NB4 (cell line): ENCODE measurements around the gene DMAC2L.
"Not testable (repeated sequence)": the region's sequence is repeated elsewhere in the genome, so short reads cannot be mapped to it uniquely, and the experiment has no call there.

ENCODE experiments used
- DNase-seq: peaks from one replicate; pipeline ENCODE4 v3.0.0; 2010; ENCODE audit warnings: low read depth
- H3K4me3 ChIP-seq: one replicate; pipeline ENCODE4 v1.5.1; 2011; ENCODE audit warnings: mild to moderate bottlenecking, low read depth, low read length, moderate library complexity
- MYC ChIP-seq: IDR thresholded peaks from 2 replicates; pipeline ENCODE4 v1.6.1; 2011; ENCODE audit warnings: low read depth, low read length
- POLR2A ChIP-seq: IDR thresholded peaks from 2 replicates; pipeline ENCODE4 v1.6.1; 2011; ENCODE audit warnings: mild to moderate bottlenecking; ENCODE audit not compliant: insufficient read length; ENCODE audit errors: extremely low read depth
- TF ChIP-seq, protein P1 (sequence below): IDR thresholded peaks from 2 replicates; pipeline ENCODE4 v1.6.1; 2011; ENCODE audit warnings: low read depth, low read length
- TF ChIP-seq, protein P2 (sequence below): IDR thresholded peaks from one replicate; pipeline ENCODE4 v1.5.1; 2012; ENCODE audit warnings: low read depth, low read length

DMAC2L gene

DNA sequence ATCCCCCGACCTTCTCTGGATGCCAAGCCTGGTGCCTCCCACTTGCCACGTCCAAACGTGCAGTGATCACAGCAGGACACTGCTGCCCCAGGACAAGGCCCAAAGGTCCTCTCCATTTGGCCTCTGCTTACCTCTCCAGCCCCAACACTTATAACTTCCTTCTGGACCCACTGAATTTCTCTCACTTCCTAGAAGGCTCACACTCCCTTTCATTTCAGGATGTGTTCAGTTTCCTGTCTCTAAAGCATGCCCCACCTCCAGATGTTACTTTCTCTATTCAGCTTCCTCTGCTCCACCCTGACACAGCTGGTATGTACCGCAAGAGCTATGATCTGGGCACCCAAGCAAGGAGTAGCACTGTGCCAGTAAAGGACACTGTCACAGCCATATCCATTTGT, 51.6 kb downstream of the DMAC2L start:
- DNase-seq: peak; percentile 80
- peak overlapping the region; percentile 48 for H3K4me3 ChIP-seq

DNA sequence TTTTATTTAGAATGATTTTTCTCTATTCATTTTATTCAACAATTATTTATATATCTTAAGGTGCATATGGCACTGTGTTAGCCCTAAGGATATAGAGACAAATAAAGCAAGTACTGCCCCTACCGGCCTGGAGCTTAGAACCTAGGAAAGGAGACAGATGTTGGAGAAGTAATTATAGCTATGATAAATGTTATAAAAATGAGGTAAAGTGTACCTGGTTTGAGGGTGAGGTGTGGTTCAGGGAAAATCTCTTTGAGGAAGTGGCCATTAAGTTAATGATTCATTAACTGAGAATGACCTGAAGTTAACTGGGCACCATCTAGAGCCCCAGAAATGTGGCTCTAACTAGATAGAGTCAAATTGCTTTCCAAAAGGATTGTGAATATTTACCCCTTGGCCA, 52.7 kb downstream of the DMAC2L start:
- no peak overlapping the region for H3K4me3 ChIP-seq
- TF ChIP-seq, protein P1, sequence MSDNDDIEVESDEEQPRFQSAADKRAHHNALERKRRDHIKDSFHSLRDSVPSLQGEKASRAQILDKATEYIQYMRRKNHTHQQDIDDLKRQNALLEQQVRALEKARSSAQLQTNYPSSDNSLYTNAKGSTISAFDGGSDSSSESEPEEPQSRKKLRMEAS: no peak
- TF ChIP-seq, protein P2, sequence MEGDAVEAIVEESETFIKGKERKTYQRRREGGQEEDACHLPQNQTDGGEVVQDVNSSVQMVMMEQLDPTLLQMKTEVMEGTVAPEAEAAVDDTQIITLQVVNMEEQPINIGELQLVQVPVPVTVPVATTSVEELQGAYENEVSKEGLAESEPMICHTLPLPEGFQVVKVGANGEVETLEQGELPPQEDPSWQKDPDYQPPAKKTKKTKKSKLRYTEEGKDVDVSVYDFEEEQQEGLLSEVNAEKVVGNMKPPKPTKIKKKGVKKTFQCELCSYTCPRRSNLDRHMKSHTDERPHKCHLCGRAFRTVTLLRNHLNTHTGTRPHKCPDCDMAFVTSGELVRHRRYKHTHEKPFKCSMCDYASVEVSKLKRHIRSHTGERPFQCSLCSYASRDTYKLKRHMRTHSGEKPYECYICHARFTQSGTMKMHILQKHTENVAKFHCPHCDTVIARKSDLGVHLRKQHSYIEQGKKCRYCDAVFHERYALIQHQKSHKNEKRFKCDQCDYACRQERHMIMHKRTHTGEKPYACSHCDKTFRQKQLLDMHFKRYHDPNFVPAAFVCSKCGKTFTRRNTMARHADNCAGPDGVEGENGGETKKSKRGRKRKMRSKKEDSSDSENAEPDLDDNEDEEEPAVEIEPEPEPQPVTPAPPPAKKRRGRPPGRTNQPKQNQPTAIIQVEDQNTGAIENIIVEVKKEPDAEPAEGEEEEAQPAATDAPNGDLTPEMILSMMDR: no peak
- no peak for TF ChIP-seq MYC
- no peak for TF ChIP-seq POLR2A
- DNase-seq: no peak

More for the DNA sequence above, 51.6 kb downstream of the DMAC2L start:
- no peak for TF ChIP-seq MYC
- TF ChIP-seq, protein P2: no peak
- TF ChIP-seq, protein P1: 0 out of 2 replicates have a peak, but pooled peaks have one; percentile 36

DNA sequence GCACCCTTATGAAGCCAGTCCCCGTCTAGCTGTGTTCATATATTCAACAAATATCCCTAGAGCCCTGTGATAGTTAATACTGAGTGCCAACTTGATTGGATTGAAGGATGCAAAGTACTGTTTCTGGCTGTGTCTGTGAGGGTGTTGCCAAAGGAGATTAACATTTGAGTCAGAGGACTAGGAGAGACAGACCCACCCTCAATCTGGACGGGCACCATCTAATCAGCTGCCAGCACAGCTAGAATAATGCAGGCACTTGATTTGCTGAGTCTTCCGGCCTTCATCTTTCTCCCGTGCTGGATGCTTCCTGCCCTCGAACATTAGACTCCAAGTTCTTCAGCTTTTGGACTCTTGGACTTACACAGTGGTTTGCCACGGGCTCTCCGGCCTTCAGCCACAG, 53.4 kb downstream of the DMAC2L start:
- not testable (repeated sequence) for DNase-seq, H3K4me3 ChIP-seq

DNA sequence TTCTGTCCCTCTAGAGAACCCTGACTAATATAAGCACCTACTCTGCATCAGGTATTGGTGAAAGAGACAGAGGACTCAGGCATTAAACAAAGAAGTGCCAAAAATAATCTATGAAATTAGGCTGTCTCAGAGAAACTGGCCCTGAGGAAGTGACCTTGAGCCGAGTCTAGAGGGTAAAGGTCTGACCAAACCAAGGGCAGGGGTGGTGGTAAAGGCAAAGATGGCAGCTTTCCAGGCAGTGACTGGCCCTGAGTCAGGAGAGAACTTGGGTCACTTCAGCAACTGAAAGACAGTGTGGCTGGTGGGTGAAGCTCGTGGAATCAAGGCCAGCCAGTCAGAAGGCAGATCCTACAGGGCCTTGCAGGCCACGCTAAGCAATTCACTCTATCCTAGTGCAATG, 54.0 kb downstream of the DMAC2L start:
- H3K4me3 ChIP-seq: no peak overlapping the region
- no peak for DNase-seq
- TF ChIP-seq, protein P1: no peak
- TF ChIP-seq, protein P2: no peak
- TF ChIP-seq MYC (no peak), POLR2A (no peak)

DNA sequence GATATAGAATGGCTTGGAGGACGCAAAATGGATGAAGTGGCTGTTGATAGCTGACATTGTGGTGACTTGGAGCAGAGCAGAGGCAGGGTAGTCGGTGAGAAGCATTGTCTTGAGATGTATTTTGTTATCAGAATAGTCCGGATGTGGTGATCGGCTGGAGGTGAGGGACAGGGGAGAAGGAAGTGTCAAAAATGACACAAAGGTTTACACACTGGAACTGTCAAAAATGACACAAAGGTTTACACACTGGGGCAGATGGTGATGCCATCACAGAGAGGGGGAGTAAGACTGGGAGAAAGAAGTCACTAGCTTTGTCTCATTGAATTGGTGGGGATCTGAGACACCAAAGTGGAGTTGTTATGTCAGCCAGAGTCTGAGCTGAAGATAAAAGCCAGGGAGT, 54.5 kb downstream of the DMAC2L start:
- H3K4me3 ChIP-seq: no peak overlapping the region
- no peak for DNase-seq

DNA sequence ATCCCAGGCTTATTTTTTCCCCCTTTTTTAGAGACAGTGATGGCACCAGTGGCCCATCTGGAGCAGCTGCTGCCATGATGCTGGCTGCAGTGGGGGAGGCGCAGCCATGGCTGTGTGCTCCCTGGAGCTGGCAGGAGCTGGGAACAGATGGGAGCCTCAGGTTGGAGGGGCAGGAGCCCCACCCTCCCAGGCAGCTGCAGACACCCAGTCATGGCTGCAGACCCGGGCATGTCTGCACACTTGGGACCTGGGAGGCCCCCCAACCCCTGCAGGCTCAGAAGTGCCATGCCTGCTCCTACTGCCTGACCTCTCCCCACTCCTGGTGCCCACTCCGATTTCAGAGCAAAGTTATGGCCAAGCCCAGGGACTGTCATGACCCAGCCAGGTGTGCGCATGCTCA, 59.4 kb downstream of the DMAC2L start:
- DNase-seq: no peak
- TF ChIP-seq, protein P1: no peak
- TF ChIP-seq MYC (no peak), POLR2A (no peak)

More for the DNA sequence above, 54.5 kb downstream of the DMAC2L start:
- TF ChIP-seq POLR2A: no peak
- TF ChIP-seq, protein P1: no peak
- TF ChIP-seq, protein P2: no peak
- no peak for TF ChIP-seq MYC

DNA sequence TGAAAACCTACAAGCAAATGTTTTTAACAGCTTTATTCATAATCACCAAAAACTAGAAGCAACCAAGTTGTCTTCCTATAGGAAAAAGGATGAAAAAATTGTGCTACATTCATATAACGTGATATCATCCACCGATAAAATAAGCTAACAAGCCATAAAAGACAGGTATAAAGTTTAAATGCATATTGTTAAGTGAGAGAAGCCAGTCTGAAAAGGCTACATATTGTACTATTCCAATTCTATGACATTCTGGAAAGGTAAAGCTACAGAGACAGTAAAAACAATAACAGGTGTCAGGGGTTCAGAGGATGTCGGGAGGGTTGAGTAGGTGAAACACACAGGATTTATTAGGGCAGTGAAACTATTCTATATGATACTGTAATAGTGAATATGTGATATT, 61.8 kb downstream of the DMAC2L start:
- H3K4me3 ChIP-seq: no peak overlapping the region
- no peak for DNase-seq

More for the DNA sequence above, 59.4 kb downstream of the DMAC2L start:
- H3K4me3 ChIP-seq: no peak overlapping the region

More for the DNA sequence above, 61.8 kb downstream of the DMAC2L start:
- TF ChIP-seq, protein P2: no peak
- TF ChIP-seq POLR2A (no peak), MYC (no peak)
- TF ChIP-seq, protein P1: no peak
